ENCODE measurements around the gene GRID2.

DNA sequence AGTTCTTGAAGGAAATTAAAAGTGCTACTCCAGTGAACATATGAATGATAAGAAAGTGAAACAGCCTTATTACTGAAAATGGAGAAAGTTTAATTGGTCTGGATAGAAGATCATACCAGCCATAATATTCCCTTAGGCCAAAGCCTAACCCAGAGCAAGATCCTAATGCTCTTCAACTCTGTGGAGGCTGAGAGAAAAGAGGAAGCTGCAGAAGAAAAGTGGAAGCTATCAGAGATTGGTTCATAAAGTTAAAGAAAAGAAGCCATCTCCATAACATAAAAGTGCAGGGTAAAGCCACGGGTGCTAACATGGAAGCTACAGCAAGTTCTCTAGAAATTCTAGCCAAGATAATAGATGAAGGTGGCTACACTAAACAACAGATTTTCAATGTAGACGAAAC lies 1439.3 kb downstream of the GRID2 start:
- TF ChIP-seq POLR2A (IDR thresholded peaks at IDR 0.05; ENCODE audit: low read length) (no peak), GATA1 (IDR thresholded peaks at IDR 0.05; ENCODE audit: low read depth, low read length) (no peak)

Data from erythroblast (primary cell).